SK-N-SH (cell line): ENCODE results near the gene OSBP. TPM values are rescaled to one million over a fixed set of nuclear protein-coding genes. Genes with fewer than 3 reads are reported as not detected.

Source experiments
- CTCF ChIA-PET: fragments of 300-600, 350-600 bp; formaldehyde crosslinking; extraction: SDS; loops from one replicate; lab custom pipeline; 2021; lab: Yijun Ruan, JAX
- POLR2A ChIA-PET: fragments of 350-600 bp; sonication (Branson Sonifier 250); formaldehyde crosslinking; extraction: SDS; loops from one replicate; lab custom pipeline; 2020; ENCODE audit warnings: antibody characterized with exemption, inconsistent platforms; lab: Yijun Ruan, JAX
- DNase-seq: peaks from one replicate; pipeline ENCODE4 v3.0.0; 2012
- H2AFZ ChIP-seq: fragments of 200-600 bp; sonication (generic); 2 replicates; pipeline ENCODE4 v1.8.1; 2016; ENCODE audit warnings: antibody characterized with exemption, mild to moderate bottlenecking, low read depth
- H3F3A ChIP-seq: fragments of 200-600 bp; sonication (generic); replicated peaks from 2 replicates; pipeline ENCODE3; 2016; ENCODE audit warnings: antibody characterized with exemption, mild to moderate bottlenecking; ENCODE audit not compliant: insufficient read depth
- H3K27ac ChIP-seq, 2 experiments: fragments of 200-500 bp in 1 of 2; fragments of 200-600 bp in 1 of 2; sonication (Bioruptor generic) in 1 of 2; sonication (generic), shearing (Covaris generic) in 1 of 2; 2 replicates each; pipeline versions ENCODE4 v1.5.1 to v1.6.1; 2014 to 2016; ENCODE audit warnings: low read depth in 2 of 2, inconsistent platforms in 1 of 2, low read length in 1 of 2, mild to moderate bottlenecking in 1 of 2, mixed read lengths in 1 of 2
- H3K27me3 ChIP-seq: fragments of 200-600 bp; sonication (generic), shearing (Covaris generic); 2 replicates; pipeline ENCODE4 v1.6.1; 2016; ENCODE audit warnings: mixed run types; ENCODE audit not compliant: insufficient read depth
- H3K36me3 ChIP-seq, 2 experiments: fragments of 200-500 bp in 1 of 2; fragments of 200-600 bp in 1 of 2; sonication (Bioruptor generic) in 1 of 2; sonication (generic) in 1 of 2; replicated peaks in 1 of 2; 2 replicates each; pipeline versions ENCODE3 to v1.5.1; 2014 to 2016; ENCODE audit warnings: low read length in 1 of 2, mild to moderate bottlenecking in 1 of 2; ENCODE audit not compliant: insufficient read depth in 2 of 2, control insufficient read depth in 1 of 2
- H3K4me1 ChIP-seq, 2 experiments: fragments of 200-500 bp in 1 of 2; fragments of 200-600 bp in 1 of 2; sonication (Bioruptor generic) in 1 of 2; sonication (generic), shearing (Covaris generic) in 1 of 2; 2 replicates each; pipeline versions ENCODE4 v1.5.1 to v1.6.1; 2014 to 2016; ENCODE audit warnings: low read depth in 1 of 2, low read length in 1 of 2, mixed run types in 1 of 2; ENCODE audit not compliant: insufficient read depth in 2 of 2, control insufficient read depth in 1 of 2
- H3K4me2 ChIP-seq: fragments of 200-600 bp; sonication (generic), shearing (Covaris generic); 2 replicates; pipeline ENCODE4 v1.6.1; 2017; ENCODE audit warnings: mixed run types
- H3K4me3 ChIP-seq, 2 experiments: fragments of 200-500 bp in 1 of 2; fragments of 200-600 bp in 1 of 2; sonication (Bioruptor generic) in 1 of 2; sonication (generic), shearing (Covaris generic) in 1 of 2; 2 replicates each; pipeline versions ENCODE4 v1.5.1 to v1.8.1; 2014 to 2016; ENCODE audit warnings: low read depth in 2 of 2, inconsistent platforms in 1 of 2, low read length in 1 of 2, mild to moderate bottlenecking in 1 of 2, mixed read lengths in 1 of 2, moderate library complexity in 1 of 2
- H3K79me2 ChIP-seq: fragments of 200-600 bp; sonication (generic); 2 replicates; pipeline ENCODE4 v1.8.1; 2017; ENCODE audit warnings: mild to moderate bottlenecking; ENCODE audit not compliant: insufficient read depth
- H3K9ac ChIP-seq: fragments of 200-600 bp; sonication (generic); 2 replicates; pipeline ENCODE4 v1.6.1; 2017; ENCODE audit warnings: mixed run types
- H3K9me2 ChIP-seq: fragments of 200-600 bp; sonication (generic); 2 replicates; pipeline ENCODE4 v1.6.1; 2017; ENCODE audit warnings: mixed run types
- H3K9me3 ChIP-seq: fragments of 200-600 bp; sonication (generic); 2 replicates; pipeline ENCODE4 v1.6.1; 2017; ENCODE audit warnings: mixed run types, mild to moderate bottlenecking, moderate library complexity
- H4K20me1 ChIP-seq: fragments of 200-600 bp; sonication (generic); 2 replicates; pipeline ENCODE4 v1.6.1; 2017; ENCODE audit warnings: mild to moderate bottlenecking, mixed run types; ENCODE audit not compliant: insufficient read depth
- CHD2 ChIP-seq: fragments of 150-350 bp; IDR thresholded peaks from 2 replicates; pipeline ENCODE4 v1.6.1; 2018; ENCODE audit warnings: low read length; ENCODE audit not compliant: partially characterized antibody
- ELF1 ChIP-seq: IDR thresholded peaks from 2 replicates; pipeline ENCODE4 v1.4.0; 2012
- EP300 ChIP-seq, 2 experiments: IDR thresholded peaks; 2 replicates each; pipeline versions ENCODE4 v1.4.0 to v1.6.1; 2012; ENCODE audit warnings: borderline replicate concordance in 1 of 2, low read depth in 1 of 2, low read length in 1 of 2
- FOSL2 ChIP-seq: IDR thresholded peaks from 2 replicates; pipeline ENCODE4 v1.4.0; 2012; ENCODE audit warnings: low read depth, mild to moderate bottlenecking, moderate library complexity, borderline replicate concordance
- FOXJ3 ChIP-seq: sonication (generic); formaldehyde crosslinking; IDR thresholded peaks from 2 replicates; pipeline ENCODE4 v1.5.1; 2020; ENCODE audit warnings: mild to moderate bottlenecking, missing genetic modification reagents
- FOXM1 ChIP-seq: IDR thresholded peaks from 2 replicates; pipeline ENCODE4 v1.4.0; 2012; ENCODE audit warnings: low read depth, mild to moderate bottlenecking
- MEF2A ChIP-seq: IDR thresholded peaks from 2 replicates; pipeline ENCODE4 v1.4.0; 2012; ENCODE audit warnings: low read depth, borderline replicate concordance
- MXI1 ChIP-seq: IDR thresholded peaks from 2 replicates; pipeline ENCODE4 v1.6.1; 2012; ENCODE audit warnings: mild to moderate bottlenecking, low read depth, low read length, improper control_type of control experiment
- NFIC ChIP-seq: IDR thresholded peaks from 2 replicates; pipeline ENCODE4 v1.4.0; 2012; ENCODE audit warnings: borderline replicate concordance
- POLR2AphosphoS5 ChIP-seq: IDR thresholded peaks from 2 replicates; pipeline ENCODE4 v1.6.1; 2012; ENCODE audit warnings: low read depth, low read length
- RCOR1 ChIP-seq: fragments of 150-350 bp; IDR thresholded peaks from 2 replicates; pipeline ENCODE4 v1.6.1; 2017; ENCODE audit warnings: antibody characterized with exemption, low read length
- RXRA ChIP-seq: IDR thresholded peaks from 2 replicates; pipeline ENCODE4 v1.4.0; 2012; ENCODE audit warnings: low read depth, mild to moderate bottlenecking, borderline replicate concordance
- SIN3A ChIP-seq: IDR thresholded peaks from 2 replicates; pipeline ENCODE4 v1.6.1; 2012; ENCODE audit warnings: low read depth, mild to moderate bottlenecking, low read length, moderate library complexity, borderline replicate concordance
- SMC3 ChIP-seq: IDR thresholded peaks from 2 replicates; pipeline ENCODE4 v1.6.1; 2012; ENCODE audit warnings: low read depth, low read length, improper control_type of control experiment
- WGBS: methylation state at CpG from one replicate; pipeline ENCODE4 v1.1.6; 2017; ENCODE audit warnings: low lambda C conversion rate; 5-methylcytosine and 5-hydroxymethylcytosine counted together
- polyA plus RNA-seq, 3 experiments: library from polyadenylated mRNA; depleted of rRNA; stranded (reverse); fragments of >200 nt; gene quantifications; 2 replicates each; pipeline ENCODE4 v1.2.3, GENCODE V29; 2012
- TF ChIP-seq, protein P1 (sequence below): IDR thresholded peaks from 2 replicates; pipeline ENCODE4 v1.4.0; 2012; ENCODE audit warnings: low read depth, borderline replicate concordance
- TF ChIP-seq, protein P2 (sequence below): IDR thresholded peaks from 2 replicates; pipeline ENCODE4 v1.4.0; 2012; ENCODE audit warnings: low read depth
- TF ChIP-seq, protein P3 (sequence below): IDR thresholded peaks from 2 replicates; pipeline ENCODE4 v1.4.0; 2012; ENCODE audit warnings: low read depth, borderline replicate concordance
- TF ChIP-seq, protein P4 (sequence below): fragments of 200-600 bp; sonication (generic); IDR thresholded peaks from 2 replicates; pipeline ENCODE4 v1.6.1; 2017; ENCODE audit warnings: antibody characterized with exemption, mild to moderate bottlenecking, moderate library complexity
- TF ChIP-seq, protein P5 (sequence below): fragments of 150-350 bp; IDR thresholded peaks from 2 replicates; pipeline ENCODE4 v1.6.1; 2016; ENCODE audit warnings: mild to moderate bottlenecking, low read depth, low read length
- TF ChIP-seq, protein P6 (sequence below): IDR thresholded peaks from 2 replicates; pipeline ENCODE4; 2012

The OSBP gene
- polyA plus RNA-seq, 1 of the 3 experiments (the other 2 are of a cell fraction): 12.1 TPM

DNA sequence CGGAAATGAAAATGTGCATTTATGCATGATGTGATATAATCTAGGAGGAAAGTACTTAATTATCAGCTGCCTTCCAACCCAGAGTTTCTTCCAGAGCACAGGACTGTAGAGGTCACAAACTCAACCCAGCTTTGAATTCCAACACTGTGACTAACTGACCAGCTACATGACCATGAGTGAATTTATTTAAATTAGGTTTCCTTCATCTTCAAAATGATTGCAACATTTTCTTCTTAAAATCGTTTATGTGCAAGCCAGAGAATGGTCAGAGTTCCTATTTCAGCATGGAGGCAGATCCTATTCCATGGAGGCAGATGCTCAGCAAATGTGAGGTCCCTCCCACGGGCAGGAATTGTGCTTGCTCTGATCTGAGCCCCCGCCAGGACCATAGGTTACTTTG, 42.4 kb downstream of the OSBP start:
- no peak for DNase-seq
- H3K4me1 ChIP-seq: peaks cover 0 to 12% of the 10 kb centered on the region in 2 experiments; a peak in 2 of 4 replicates
- no peaks in the 10 kb centered on the region for H3K79me2 ChIP-seq
- H3K4me2 ChIP-seq: peak overlapping the region; percentile 67
- WGBS: 61% methylated on average over 4 of the region's 4 CpGs
- no peaks in the 10 kb centered on the region for H3K9me2 ChIP-seq
- H2AFZ ChIP-seq: no peak overlapping the region
- H3K9me3 ChIP-seq: no peaks in the 10 kb centered on the region
- H3K27ac ChIP-seq: peak overlapping the region in 1 of 2 experiments; percentile 51; a peak in 2 of 4 replicates
- POLR2A ChIA-PET: no interaction called here
- CTCF ChIA-PET: interaction anchor here (0.6 to 1.1 kb wide), 2 partner anchors 9 to 18 kb away, joined by 3 read pairs; no protein-coding TSS in a partner anchor
- no peak overlapping the region for H3K9ac ChIP-seq
- no peaks in the 10 kb centered on the region for H3K27me3 ChIP-seq
- peaks cover 28 to 37% of the 10 kb centered on the region in 2 experiments for H3K36me3 ChIP-seq
- no peaks in the 10 kb centered on the region for H4K20me1 ChIP-seq
- TF ChIP-seq NFIC (no peak), FOSL2 (peak; percentile 21; the same call in 1 of the 2 replicates), RXRA (no peak), RCOR1 (no peak)
- no peak overlapping the region for H3K4me3 ChIP-seq
- H3F3A ChIP-seq: peaks cover 28% of the 10 kb centered on the region

DNA sequence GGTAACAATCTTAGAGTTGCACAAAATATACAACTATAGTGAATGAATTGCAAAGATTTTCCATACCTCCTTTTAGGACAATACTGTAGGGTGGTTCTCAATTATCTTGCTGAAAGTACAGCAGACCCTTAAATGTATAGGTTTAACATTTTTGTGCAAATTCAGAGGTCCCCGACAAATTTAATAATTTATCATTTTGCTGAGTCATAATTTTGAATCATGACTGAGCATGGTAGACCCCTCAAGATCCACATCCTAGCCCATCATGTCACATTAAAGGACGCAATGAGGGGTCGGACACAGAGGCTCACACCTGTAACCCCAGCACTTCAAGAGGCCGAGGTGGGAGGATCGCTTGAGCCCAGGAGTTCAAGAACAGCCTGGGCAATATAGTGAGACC, 43.5 kb downstream of the OSBP start:
- WGBS: 94% methylated on average over 5 of the region's 5 CpGs
- Histone ChIP-seq H3K4me3 (no peak overlapping the region), H3K4me1 (peaks cover 0 to 12% of the 10 kb centered on the region in 2 experiments; a peak in 2 of 4 replicates), H2AFZ (no peak overlapping the region), H3K4me2 (no peak overlapping the region), H4K20me1 (no peaks in the 10 kb centered on the region), H3F3A (peaks cover 36% of the 10 kb centered on the region), H3K9ac (no peak overlapping the region), H3K36me3 (peaks cover 19 to 26% of the 10 kb centered on the region in 2 experiments), H3K27ac (no peak overlapping the region), H3K79me2 (no peaks in the 10 kb centered on the region), H3K27me3 (no peaks in the 10 kb centered on the region), H3K9me2 (no peaks in the 10 kb centered on the region), H3K9me3 (no peaks in the 10 kb centered on the region)
- TF ChIP-seq, protein P1, sequence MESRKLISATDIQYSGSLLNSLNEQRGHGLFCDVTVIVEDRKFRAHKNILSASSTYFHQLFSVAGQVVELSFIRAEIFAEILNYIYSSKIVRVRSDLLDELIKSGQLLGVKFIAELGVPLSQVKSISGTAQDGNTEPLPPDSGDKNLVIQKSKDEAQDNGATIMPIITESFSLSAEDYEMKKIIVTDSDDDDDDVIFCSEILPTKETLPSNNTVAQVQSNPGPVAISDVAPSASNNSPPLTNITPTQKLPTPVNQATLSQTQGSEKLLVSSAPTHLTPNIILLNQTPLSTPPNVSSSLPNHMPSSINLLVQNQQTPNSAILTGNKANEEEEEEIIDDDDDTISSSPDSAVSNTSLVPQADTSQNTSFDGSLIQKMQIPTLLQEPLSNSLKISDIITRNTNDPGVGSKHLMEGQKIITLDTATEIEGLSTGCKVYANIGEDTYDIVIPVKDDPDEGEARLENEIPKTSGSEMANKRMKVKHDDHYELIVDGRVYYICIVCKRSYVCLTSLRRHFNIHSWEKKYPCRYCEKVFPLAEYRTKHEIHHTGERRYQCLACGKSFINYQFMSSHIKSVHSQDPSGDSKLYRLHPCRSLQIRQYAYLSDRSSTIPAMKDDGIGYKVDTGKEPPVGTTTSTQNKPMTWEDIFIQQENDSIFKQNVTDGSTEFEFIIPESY: no peak
- TF ChIP-seq ELF1 (no peak), EP300 (IDR thresholded peaks at IDR 0.05; ENCODE audit: borderline replicate concordance in 1 of 2, low read depth in 1 of 2, low read length in 1 of 2) (no peak), MXI1 (no peak), FOSL2 (no peak), NFIC (no peak), SIN3A (no peak), POLR2AphosphoS5 (no peak), FOXJ3 (CRISPR knock-in tag) (no peak), MEF2A (no peak), SMC3 (no peak), CHD2 (no peak), FOXM1 (no peak)
- TF ChIP-seq, protein P2, sequence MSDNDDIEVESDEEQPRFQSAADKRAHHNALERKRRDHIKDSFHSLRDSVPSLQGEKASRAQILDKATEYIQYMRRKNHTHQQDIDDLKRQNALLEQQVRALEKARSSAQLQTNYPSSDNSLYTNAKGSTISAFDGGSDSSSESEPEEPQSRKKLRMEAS: no peak
- TF ChIP-seq, protein P3, sequence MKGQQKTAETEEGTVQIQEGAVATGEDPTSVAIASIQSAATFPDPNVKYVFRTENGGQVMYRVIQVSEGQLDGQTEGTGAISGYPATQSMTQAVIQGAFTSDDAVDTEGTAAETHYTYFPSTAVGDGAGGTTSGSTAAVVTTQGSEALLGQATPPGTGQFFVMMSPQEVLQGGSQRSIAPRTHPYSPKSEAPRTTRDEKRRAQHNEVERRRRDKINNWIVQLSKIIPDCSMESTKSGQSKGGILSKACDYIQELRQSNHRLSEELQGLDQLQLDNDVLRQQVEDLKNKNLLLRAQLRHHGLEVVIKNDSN: no peak
- TF ChIP-seq, protein P4, sequence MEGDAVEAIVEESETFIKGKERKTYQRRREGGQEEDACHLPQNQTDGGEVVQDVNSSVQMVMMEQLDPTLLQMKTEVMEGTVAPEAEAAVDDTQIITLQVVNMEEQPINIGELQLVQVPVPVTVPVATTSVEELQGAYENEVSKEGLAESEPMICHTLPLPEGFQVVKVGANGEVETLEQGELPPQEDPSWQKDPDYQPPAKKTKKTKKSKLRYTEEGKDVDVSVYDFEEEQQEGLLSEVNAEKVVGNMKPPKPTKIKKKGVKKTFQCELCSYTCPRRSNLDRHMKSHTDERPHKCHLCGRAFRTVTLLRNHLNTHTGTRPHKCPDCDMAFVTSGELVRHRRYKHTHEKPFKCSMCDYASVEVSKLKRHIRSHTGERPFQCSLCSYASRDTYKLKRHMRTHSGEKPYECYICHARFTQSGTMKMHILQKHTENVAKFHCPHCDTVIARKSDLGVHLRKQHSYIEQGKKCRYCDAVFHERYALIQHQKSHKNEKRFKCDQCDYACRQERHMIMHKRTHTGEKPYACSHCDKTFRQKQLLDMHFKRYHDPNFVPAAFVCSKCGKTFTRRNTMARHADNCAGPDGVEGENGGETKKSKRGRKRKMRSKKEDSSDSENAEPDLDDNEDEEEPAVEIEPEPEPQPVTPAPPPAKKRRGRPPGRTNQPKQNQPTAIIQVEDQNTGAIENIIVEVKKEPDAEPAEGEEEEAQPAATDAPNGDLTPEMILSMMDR: no peak
- TF ChIP-seq, protein P5, sequence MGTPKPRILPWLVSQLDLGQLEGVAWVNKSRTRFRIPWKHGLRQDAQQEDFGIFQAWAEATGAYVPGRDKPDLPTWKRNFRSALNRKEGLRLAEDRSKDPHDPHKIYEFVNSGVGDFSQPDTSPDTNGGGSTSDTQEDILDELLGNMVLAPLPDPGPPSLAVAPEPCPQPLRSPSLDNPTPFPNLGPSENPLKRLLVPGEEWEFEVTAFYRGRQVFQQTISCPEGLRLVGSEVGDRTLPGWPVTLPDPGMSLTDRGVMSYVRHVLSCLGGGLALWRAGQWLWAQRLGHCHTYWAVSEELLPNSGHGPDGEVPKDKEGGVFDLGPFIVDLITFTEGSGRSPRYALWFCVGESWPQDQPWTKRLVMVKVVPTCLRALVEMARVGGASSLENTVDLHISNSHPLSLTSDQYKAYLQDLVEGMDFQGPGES: no peak
- TF ChIP-seq, protein P6, sequence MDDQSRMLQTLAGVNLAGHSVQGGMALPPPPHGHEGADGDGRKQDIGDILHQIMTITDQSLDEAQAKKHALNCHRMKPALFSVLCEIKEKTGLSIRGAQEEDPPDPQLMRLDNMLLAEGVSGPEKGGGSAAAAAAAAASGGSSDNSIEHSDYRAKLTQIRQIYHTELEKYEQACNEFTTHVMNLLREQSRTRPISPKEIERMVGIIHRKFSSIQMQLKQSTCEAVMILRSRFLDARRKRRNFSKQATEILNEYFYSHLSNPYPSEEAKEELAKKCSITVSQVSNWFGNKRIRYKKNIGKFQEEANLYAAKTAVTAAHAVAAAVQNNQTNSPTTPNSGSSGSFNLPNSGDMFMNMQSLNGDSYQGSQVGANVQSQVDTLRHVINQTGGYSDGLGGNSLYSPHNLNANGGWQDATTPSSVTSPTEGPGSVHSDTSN: no peak
- POLR2A ChIA-PET: no interaction called here
- DNase-seq: no peak
- CTCF ChIA-PET: no interaction called here
